ENCODE data around the gene MAFG.

The MAFG gene

DNA sequence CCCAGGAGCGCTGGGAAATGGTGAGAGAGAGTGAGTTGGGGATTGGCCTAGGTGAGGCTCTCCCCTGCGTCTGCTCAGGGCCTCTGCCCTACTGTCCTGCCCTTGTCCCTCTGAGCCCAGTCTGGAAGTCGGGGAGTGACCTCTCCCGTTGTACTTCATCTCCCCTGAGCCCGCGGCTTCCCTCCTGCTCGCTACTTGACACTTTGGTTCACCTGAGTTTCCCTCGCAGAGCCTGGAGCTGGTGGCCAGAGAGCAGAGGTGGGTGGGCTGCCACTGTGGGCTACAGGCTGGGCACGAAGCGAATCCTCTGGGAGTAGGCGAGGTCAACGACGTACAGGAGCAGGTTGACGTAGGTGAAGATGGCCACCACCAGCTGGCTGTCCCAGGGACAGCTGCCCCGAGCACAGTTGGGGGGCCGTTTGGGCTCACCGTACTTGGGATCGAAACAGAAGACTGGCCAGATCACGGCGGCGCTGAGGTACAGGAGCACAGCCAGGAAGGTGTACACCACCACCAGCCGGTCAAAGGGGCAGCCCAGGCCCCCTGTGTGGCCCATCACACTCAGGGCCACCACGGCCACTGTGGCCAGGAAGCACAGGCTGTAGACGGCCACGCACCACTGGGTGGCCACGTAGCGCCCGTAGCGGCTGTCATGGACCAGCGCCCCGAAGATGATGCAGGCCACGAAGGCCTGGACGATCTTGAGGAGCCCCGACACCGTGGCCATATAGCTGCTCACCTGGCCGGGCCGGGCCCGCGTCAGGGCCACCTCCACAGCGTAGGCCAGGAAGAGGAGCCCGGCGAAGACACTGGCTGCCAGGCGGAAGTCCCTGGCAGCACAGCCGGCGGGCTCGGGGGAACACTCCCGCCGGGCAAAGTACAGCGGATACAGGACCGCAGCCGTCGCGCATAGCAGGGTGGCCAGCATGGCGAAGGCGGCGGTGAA is 13.3 kb upstream of the MAFG start:
- DNase-seq, result no peak

DNA sequence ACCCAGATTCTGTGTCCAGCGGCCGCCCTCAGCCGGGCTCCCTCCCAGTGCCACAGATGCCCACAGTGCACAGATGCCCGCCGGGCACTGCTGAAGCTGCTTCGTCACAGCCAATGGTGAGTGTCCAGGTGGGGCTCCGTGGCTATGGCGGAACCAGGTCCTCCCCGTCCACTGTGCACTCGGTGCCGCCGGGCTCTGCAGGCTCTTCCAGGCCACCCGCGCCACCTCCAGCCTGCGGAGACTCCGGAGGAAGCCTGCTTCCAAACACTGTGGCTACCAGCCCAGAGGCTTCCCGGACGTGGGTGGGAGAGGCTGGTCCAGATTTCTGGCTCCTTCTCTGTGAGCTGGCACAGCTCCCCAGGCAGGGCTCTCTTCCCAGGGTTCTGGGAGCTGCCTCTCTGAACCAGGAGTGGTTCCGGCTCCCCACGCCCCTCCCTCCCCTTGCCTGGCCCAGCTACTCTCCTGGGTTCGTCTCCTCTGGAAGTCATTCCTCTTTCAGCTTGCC is 12.4 kb upstream of the MAFG start:
- DNase-seq, result peak in 41 of 56 donors; percentile 7 to 78 (median 42)

DNA sequence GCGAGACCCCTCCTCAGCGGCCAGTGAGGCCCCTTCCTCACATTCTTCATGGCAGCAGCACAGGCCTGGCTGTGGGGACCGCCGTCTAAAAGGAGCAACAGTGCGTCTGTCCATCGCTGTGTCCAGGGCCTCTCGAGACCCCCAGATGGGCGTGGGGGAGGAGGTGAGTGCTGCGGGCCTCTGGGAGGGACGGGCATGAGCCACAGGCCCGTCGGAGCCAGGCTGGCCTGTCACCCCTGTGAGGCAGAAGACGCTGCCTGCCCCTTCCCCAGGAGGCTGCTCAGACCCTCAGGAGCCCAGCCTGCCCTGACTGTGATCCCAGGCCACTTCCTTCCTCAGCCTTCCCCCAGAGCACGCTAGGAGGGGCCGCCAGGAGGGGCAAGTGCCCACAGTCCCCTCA is 11.7 kb upstream of the MAFG start:
- DNase-seq, result no peak

DNA sequence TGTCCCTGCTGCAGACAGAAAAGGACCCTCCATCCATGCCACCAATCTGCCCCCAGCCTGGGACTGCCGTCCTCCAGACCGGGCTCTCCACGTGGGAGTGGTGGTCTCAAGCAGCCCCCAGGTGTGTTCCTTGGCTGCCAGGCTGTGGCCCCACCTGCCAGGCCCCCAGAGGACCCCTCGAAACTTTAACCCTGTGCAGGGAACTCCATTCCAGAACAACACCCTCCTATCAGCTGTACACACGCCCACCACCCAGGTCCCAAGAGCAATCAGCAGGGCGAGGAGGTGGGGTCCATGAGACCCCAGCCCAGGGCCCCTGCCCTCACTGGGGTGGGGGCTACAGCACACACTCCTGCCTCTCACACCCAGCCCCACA is 8.2 kb upstream of the MAFG start:
- no peak for DNase-seq

DNA sequence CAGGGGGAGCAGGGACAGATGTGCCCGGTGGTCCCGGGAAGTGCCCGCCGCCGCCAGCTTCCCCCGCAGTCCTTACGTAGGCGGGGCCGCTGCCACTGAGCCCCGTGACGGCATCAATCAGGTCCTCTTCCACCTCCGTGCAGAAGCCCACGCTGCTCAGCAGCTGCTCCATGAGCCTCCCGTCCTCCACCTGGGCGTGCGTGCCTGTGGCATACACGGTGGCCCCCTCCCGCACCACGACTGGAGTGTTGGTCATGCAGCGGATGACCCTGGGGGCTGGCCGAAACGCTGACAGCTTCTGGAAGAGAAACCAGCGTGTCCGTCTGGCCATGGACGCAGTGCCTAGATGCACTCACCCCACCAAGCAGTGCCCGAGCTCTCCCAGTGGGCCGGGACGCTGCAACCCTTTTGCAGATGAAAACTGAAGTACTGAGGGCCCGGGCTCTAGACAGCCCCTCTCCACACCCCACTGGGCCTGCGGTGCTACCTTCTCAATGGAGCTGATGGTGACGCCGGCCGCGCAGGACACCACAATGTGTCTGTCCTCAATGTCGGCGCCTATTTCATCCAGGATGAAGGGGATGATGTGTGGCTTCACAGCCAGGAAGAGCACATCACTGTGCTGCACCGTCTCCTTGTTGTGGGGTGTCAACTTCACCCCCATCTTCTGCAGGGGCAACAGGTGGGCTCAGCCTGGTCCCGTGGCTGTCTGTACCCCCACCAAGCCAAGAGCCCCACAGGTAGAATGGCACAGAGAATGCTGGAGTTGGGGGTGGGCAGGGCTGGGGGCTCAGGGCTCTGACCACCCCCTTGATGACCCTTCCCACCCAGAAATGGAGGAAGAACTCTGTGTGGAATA is 7.5 kb upstream of the MAFG start:
- DNase-seq, result peak in 1 of 56 donors; percentile 24

DNA sequence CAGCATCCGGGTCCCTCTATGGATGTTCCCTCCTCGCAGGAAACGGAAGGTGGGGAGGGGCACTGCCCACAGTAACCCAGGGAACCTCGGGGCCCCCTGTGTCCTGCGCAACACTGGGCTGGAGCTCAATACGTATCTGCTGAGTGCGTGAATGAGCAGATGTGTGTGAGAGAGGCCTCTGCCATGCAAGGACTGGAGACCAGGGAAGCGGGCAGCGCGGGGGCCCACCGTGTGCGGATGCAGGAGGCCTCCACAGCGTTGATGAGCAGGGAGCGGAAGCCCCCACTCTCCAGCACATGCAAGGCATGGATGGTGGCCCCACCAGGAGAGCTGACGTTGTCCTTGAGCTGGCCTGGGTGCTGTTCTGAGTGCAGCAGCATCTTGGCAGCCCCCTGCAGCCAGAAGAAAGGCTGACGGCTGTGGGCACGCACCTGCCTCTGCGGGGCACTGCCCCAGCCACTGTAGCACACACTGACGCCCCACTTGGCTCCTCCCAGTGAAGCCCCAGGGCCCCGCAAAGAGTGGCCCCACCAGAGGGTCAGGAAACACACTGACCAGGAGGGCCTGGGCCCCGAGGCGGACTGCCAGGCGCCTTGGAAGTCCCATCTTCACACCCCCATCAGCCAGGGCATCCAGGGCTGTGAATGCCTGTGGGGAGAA is 6.7 kb upstream of the MAFG start:
- DNase-seq, result no peak

DNA sequence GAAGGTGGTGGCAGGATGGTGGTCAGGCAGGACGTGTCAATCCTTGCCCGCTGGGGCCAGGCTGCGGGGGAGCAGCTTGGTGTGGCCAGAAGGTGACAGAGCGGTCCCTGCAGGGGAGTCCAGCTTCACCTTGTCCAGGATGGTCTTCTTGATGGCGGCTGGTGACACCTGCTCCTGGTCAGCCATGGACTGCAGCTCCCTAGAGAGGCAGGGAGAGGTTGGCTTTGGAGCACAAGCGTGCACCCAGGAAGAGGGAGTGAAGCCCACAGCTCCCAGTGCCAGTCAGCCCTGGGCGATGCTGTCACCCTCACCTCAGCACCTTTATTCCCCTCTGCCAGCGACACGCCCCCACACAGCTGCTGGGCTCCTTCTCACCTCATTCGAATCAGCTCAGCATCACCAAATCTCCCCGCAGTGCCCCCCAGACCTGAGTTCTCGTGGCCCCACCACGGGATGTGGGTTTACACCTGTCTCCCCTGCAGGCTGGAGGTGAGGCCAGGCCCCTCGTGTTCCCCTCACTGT is 5.7 kb upstream of the MAFG start:
- DNase-seq, result no peak

DNA sequence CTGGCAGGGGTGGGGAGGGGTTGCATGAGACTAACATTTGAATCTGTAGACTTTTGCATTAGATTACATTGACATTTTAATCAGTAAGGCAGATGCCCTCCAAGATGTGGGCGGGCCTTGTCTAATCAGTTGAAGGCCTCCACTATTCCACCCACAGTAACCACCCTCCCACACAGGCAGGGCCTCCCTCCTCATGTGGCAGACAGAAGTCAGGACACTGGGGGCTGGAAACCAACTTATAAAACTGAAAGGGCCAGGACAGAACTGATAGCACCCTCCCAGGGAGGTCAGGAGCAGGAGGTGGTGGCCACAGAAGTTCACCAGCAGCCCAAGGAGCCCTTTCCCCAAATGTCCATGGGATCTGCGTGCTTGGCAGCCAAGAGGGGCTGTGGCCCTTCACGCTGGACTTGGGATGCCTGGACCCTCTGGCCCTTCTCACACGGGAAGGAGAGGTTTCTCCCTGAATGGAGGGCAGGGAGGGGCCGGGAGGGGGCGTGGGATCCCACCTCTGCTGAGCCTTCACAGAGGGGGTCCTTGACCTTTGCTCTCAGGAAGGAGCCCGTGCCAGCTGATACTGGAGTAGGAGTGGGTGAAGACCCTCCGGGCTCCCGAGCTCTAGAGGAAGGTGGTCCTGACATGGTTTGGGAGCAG is 4.9 kb upstream of the MAFG start:
- DNase-seq, result no peak

DNA sequence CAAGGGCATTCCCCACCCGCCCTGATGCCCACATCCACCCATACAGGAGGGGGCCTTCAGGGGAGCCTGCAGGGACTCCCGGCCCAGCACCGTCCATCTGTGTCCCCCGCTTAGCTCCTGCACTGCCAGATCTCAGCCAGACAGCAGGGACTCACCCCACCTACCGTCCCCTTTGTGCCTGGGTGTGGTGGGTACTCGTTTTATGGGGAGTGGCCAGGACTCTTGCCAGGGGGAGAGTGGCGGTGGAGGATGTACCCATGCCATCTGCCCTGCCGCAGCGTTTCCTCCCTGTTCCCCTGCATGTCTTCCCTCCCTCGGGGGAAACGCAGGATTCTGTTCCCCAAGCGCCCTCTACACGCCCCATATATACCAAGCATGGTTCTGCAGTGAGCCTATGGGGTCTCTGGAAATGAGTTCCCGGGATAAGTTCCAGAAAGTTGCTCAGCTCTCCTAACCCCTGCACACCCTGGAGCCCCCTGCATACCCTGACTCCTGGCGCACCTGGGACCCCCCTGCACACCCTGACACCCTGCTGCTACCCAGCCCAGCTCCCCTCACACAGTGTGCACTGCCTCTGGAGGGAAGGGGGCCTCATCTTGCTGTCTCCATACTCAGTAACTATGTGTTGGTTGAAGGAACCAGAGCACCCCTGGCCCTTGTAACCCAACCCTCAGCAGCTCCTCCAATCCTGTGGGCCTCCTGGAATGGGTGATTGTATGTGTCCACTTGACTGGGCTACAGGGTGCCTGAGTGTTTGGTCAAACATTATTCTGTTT is 4.2 kb upstream of the MAFG start:
- DNase-seq, result no peak

DNA sequence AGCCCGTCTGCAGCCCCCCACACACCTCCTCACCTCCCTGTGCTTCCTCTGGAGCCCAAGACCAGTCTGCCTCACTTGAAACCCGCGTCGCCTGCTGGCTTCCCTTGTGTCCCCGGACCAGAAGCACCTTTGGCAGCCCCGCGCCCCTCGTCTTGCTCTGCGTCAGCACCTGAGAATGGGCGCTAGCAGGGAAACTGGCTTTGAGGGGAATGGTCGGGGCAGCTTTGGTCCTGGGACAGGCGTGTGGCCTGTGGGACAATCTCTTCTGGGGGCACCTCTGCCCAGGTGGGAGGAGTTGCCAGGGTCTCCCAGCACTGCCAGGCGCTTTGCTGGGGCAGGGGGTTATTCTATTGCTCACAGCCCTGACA is 3.6 kb upstream of the MAFG start:
- DNase-seq, result no peak

DNA sequence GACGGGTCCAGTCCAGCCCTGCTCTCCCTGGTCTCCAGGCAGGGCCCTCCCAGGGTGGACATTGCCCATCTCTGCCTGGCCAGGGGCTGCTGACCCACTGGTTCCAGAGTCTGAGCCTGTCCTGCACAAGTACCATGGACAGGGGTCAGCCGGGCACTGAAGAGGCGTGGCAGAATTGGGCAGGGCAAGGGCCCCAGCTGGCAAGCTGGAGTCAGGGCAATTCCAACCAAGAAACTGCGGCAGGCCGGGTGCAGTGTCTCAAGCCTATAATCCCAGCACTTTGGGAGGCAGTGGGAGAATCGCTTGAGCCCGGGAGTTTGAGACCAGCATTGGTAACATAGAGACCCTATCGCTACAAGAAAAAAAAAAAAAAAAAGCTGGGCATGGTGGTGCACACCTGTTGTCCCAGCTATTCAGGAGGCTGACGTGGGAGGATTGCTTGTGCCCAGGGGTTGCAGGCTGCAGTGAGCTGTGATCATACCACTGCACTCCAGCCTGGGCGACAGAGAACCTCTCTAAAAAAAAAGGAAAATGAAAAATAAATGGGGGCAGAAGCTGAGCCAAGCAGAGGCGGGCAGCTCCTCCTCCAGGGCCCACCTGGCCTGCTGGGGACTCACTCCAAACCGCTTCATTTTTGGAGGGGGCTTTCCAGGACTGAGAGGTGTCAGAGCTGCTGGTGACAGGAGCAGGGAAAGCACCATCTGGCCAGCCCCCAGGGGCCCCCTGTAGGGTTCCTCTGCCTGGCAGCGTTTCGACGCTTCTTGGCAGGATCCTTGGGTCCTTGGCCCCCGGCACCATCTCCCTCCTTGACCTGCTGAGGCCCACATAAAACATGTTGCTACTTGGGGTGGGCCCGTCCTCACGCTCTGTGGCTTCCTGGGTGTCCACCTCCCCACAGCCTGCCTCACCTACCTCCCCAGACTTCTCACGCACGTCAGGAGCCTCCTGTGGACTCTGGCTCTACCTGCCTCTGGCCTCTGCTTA is 2.9 kb upstream of the MAFG start:
- no peak for DNase-seq

DNA sequence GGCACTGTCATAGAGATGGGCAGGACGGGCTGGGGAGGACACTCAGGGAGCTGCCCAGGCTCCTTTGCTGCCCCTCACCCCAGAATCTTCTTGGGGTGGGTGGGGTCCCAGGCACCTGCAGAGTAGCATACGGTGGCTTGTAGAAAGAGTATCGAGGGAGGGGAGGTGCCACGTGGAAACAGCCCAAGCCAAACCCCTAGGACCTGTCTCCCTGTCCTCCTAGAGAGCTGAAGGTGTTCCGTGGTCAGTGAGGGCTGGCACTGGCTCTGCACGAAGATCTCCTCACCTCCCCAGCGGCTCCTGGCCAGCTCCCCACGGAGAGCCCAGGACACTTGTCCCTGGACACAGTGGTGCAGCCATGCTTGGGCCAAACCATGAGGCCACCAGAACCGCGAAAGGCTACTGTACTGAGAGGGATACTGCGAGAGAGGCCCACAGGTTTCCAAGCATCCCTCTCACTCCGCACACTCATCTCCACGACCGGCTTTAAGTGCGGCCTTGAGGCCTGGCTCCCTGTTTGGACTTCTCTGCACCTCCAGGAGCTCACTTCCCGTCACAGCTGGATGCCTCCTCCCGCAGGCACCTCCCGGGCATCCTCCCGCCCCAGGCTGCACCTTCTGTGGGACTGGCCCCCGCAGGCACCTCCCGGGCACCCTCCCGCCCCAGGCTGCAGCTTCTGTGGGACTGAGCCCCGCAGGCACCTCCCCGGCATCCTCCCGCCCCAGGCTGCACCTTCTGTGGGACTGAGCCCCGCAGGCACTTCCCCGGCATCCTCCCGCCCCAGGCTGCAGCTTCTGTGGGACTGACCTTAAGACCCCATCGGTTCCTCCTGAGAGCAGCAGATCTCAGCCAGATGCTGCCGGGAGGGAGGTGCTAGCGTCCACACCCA is 2.0 kb upstream of the MAFG start:
- no peak for DNase-seq

DNA sequence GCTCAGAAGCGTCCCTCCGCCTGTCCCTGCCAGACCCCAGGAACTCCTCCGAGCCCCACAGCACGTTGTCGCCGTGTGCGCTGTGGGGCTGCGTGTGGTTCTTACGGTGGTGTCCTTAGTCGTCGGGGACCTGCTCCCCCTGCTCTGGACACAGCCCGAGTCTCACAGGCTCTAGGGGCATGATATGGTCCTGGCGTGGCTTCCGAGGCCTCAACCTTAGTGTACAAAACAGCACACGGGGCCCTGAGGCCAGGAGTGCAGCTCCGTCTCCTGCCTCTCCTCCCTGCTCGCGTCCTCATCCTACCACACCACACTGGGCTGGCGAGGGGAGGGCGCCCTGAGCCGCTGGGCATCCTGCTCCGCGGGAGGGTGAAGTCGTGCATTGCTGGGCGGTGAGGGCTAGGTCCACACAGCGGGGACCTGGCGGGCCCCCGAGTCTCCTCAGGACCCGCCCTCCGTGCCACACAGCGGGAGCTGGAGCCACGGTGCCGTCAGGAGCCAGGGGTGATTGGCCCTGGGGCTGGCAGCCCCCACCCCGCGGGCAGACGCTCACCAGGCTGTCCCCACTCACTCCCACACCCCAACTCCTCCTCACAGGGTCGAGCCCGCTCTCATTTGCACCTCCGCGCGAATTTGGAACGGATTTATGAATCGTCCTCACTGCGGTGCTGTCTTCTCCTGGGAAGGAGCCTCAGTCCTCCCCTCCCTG is 1.2 kb upstream of the MAFG start:
- no peak for DNase-seq

DNA sequence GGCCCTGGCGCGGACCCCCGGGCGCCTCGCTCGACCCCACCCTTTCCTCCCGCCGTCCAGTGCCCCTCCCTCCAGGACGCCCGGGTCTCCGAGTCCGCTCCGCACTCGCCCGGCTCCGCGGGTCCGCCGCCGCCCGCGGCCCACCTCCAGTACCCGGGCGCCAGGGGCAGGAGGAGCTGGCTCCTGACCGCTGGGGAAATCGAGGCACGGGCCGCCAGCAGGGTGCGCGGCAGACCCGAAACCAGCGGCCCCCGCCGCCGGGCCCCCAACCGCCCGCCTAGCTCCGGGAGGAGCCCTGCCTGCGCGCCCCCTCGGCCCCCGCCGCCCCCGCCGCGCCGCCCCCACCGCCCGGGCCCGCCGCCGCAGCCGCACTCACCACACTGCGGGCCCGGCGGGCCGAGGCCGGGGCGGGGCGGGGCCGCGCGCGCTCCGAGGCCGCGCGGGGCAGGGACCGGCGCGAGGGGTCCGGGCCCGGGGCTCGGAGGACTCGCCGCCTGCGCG is 333 bp downstream of the MAFG start:
- peak in 2 of 56 donors; percentile 58 to 60 for DNase-seq

DNA sequence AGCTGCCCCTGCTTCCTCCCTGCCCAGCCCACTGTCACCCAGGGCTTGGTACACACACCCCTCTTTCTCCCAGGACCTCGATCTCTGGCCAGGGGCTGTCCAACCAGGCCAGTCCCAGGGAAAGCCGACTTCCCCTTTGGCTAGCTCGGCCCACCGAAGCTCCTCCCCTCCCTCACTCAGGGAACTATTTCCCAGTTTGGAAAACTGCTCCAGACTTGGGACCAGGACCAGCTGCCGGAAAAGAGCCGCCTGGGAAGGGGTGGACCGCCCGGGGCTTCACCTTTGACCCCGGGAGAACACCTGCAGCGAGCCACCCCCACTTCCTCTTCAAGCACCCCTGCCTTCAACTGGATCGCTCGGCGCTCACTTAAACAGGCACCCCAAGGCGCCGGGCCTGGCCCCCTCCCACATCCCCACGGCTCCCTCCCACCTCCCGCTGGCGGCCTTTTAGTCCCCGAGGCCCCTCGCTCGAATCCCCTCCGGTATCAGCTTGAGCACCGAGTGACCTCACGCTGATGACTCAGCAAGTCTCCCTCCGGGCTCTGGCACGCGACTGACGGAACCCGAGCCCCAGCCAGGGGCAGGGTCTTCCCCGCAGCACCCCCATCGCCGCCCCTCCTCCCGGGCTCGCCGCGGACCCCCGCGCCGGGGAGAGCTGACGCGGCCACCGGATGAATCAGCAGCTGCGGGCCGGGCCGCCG is 934 bp downstream of the MAFG start:
- peak in 32 of 56 donors; percentile 11 to 66 (median 36) for DNase-seq

DNA sequence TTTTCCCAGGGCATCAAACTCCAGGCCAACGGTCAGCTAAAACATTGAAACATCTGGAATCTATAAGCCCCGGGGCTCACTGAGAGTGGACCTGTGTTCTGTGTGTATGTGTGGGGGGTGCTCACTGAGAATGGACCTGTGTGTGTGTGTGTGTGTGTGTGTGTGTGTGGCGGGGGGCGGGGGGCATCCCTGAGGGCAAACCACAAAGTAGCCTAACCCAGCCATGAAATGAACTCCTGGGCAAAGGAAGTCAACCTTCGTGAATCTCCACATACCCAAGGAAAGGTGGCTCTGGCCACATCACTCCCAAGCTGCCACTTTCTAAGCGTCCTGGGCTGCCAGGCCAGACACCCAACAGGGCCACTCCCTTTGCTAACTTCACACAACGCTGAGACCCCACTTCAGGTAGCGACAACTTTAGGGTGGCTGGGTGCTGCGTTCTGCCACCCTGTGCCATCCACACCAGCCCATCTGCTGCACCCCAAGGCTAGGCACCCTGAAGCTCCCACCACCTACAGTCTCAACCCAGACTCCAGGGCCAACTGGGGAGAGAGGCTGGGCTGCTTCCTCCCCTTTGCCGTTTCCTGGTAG is 1.6 kb downstream of the MAFG start:
- DNase-seq, result no peak

Measured in nucleus accumbens (tissue), 56 donors.